Colonic mucosa (tissue), 4 donors: ENCODE data around the gene CTLA4. TPM values are rescaled to one million over a fixed set of nuclear protein-coding genes. Genes with fewer than 3 reads are reported as not detected.

Experiments used
- DNase-seq: peaks from one replicate; pipeline ENCODE4 v3.0.0-alpha.2; 2020
- H3K27ac ChIP-seq: fragments of 200-600 bp; one replicate; pipeline ENCODE4 v1.8.0; 2021
- H3K27me3 ChIP-seq: fragments of 200-600 bp; one replicate; pipeline ENCODE4 v1.8.0; 2021
- H3K36me3 ChIP-seq: fragments of 200-600 bp; one replicate; pipeline ENCODE4 v1.8.0; 2021
- H3K4me1 ChIP-seq: fragments of 200-600 bp; one replicate; pipeline ENCODE4 v1.8.0; 2021; ENCODE audit warnings: mild to moderate bottlenecking
- H3K4me3 ChIP-seq: fragments of 200-600 bp; one replicate; pipeline ENCODE4 v1.8.0; 2021
- H3K9ac ChIP-seq, 2 donors: one replicate each; pipeline ENCODE4 v1.7.0; 2013; ENCODE audit warnings: control low read depth in 2 of 2, low read depth in 2 of 2, low read length in 2 of 2
- H3K9me3 ChIP-seq: fragments of 200-600 bp; one replicate; pipeline ENCODE4 v1.8.0; 2021
- CTCF ChIP-seq: fragments of 200-600 bp; IDR thresholded peaks from one replicate; pipeline ENCODE4 v1.8.0; 2022; ENCODE audit warnings: antibody characterized with exemption, mild to moderate bottlenecking
- intact Hi-C: fragments of 100-400 bp; cut with DNase I; formaldehyde crosslinking; loops from one replicate; pipeline ENCODE4 v1.14.1; 2022
- total RNA-seq, 2 donors: library from RNA; stranded (reverse); fragmentation: NEBNext Ultra II Directional in 1 of 2; extraction: Animal tissue kit (Norgen Biotek cat#: 25700) in 1 of 2; gene quantifications; one replicate each; pipeline ENCODE4 v1.2.1, GENCODE V29; 2021
- donor health status: healthy.
- donor health status: DM: no; HTN: no; CAD: no.
- donor health status: DM: no; HTN: no; CAD: no.

Gene CTLA4
- total RNA-seq, result under 1 TPM; 0.56 to 0.84 TPM

GRCh38 chr2:203867561-203868200, at the start of gene CTLA4:
Gene CTLA4, plus strand, starts transcription at chr2:203867771. Its CDS starts 172 bp downstream, at chr2:203867943.
- H3K4me3 ChIP-seq, result no peak within 1 kb of the TSS
- no peaks in the 10 kb centered on the region for H3K36me3 ChIP-seq
- no peak within 1 kb of the TSS for H3K27ac ChIP-seq

DNA sequence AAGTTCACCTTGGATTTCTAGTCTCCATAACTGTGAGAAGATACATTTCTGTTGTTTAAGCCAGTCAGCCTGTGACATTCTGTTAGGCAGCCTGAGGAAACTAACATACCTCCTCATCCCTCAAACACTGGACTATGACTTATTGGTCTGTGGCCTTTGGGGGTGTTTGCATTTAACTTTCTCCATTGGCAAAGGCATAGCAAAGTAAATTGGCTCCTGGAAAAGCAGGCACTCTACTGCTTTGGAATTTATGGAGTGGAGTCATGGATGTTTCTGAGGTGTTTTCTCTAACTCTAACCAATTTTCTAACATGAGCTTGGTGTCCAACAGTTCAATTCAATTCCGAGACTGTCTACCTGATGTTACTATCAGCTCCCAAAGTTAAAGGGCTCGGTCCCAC, 48.9 kb upstream of the CTLA4 start:
- Histone ChIP-seq H3K4me1 (no peaks in the 10 kb centered on the region), H3K36me3 (no peaks in the 10 kb centered on the region), H3K4me3 (no peak overlapping the region), H3K9me3 (no peaks in the 10 kb centered on the region), H3K27me3 (no peaks in the 10 kb centered on the region), H3K9ac (no peak overlapping the region), H3K27ac (no peak overlapping the region)
- TF ChIP-seq CTCF, result no peak
- intact Hi-C loops, result loop anchor here (5.0 to 10.0 kb wide), 3 partner anchors 164 to 591 kb away; no protein-coding TSS in a partner anchor
- DNase-seq, result no peak

More at GRCh38 chr2:203867561-203868200, at the start of gene CTLA4:
- intact Hi-C loops, result no loop called here
- no peaks in the 10 kb centered on the region for H3K27me3 ChIP-seq
- no peak within 1 kb of the TSS for H3K9ac ChIP-seq
- no peak for TF ChIP-seq CTCF
- H3K4me1 ChIP-seq, result no peaks in the 10 kb centered on the region
- no peaks in the 10 kb centered on the region for H3K9me3 ChIP-seq
- DNase-seq, result no peak

DNA sequence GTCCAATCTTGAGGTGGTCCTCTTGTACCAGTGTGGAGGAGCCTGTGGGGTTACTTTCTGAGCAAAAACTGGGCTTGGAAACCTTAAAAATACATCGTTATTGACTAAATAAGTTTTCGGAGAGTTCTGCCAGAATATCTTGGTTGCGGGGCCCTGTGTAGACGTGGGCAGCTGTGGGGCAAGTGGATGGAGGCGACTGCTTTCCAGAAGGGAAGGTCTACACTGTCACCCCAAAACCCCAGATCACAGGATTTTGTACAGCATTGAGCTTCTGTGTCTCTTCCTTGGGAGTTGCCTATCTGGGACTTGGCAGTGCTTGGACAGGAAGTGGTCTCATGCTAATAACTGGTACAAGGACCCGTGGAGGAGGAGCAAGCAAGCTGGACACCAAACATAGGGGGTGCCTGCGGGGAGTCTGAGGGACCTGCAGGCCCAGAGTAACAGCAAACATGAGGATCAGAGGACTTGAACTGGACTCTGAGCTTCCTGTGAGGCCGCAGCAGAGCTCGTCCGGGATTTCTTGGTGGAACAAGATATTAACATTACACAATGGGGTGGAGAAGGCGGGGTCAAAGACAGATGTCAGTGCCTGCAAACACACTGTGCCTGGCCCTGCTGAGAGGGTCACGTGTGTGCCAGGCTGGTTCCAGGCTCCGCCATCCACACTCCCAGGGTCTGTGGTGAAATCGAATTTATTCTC, 48.0 kb upstream of the CTLA4 start:
- DNase-seq, result no peak

GRCh38 chr2:203820969-203821368, 46.6 kb upstream of the CTLA4 start:
- Histone ChIP-seq H3K36me3 (no peaks in the 10 kb centered on the region), H3K27me3 (no peaks in the 10 kb centered on the region), H3K27ac (no peak overlapping the region), H3K4me3 (no peak overlapping the region), H3K9me3 (no peaks in the 10 kb centered on the region), H3K4me1 (no peaks in the 10 kb centered on the region), H3K9ac (no peak overlapping the region)
- no peak for TF ChIP-seq CTCF
- no peak for DNase-seq
- intact Hi-C loops, result no loop called here

More for the DNA sequence above, 48.0 kb upstream of the CTLA4 start:
- Histone ChIP-seq H3K9me3 (no peaks in the 10 kb centered on the region), H3K27ac (no peak overlapping the region), H3K36me3 (no peaks in the 10 kb centered on the region), H3K4me3 (no peak overlapping the region), H3K9ac (no peak overlapping the region), H3K4me1 (no peaks in the 10 kb centered on the region), H3K27me3 (no peaks in the 10 kb centered on the region)
- no peak for TF ChIP-seq CTCF
- intact Hi-C loops, result loop anchor here (5.0 to 10.0 kb wide), 3 partner anchors 165 to 592 kb away; no protein-coding TSS in a partner anchor

DNA sequence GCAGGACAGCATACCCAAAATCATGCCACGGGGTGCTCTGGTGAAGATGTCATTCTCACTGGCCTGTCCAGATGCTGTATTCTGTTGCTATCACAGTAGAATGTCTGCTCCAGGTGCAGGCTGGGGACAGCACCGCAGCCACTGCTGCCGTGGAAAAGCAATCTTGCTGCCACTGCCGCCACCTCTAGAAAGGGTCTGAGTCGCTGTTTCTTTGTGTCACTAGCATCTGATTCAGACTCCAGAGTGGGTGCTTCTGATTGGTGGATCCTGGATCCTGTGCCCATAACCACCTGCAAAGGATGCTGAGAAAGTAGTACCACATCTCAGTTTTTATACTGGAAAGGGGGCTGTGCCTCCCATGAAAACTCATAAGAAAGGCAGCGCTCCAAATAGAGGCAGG, 45.3 kb upstream of the CTLA4 start:
- intact Hi-C loops, result no loop called here

More for the DNA sequence above, 45.3 kb upstream of the CTLA4 start:
- Histone ChIP-seq H3K27me3 (no peaks in the 10 kb centered on the region), H3K9ac (no peak overlapping the region), H3K4me3 (no peak overlapping the region), H3K27ac (no peak overlapping the region), H3K9me3 (no peaks in the 10 kb centered on the region), H3K4me1 (no peaks in the 10 kb centered on the region), H3K36me3 (no peaks in the 10 kb centered on the region)
- DNase-seq, result no peak
- TF ChIP-seq CTCF, result no peak
